ENCODE measurements around the gene ADAMTS15. TPM values are rescaled to one million over a fixed set of nuclear protein-coding genes. Genes with fewer than 3 reads are reported as not detected.
"Not testable (repeated sequence)": the region's sequence is repeated elsewhere in the genome, so short reads cannot be mapped to it uniquely, and the experiment has no call there.

The ADAMTS15 gene
- total RNA-seq, 1 experiment from 2014 or later, result not detected

- in situ Hi-C loops (cut with HindIII; ENCODE audit: low sequenced_read_pairs), result loop anchor here (25.0 kb wide), 1 partner anchor 432 kb away; no protein-coding TSS in a partner anchor
- DNase-seq (ENCODE audit: low spot score), result no peak
These were observed 18.5 kb upstream of the ADAMTS15 start for GRCh38 chr11:130429983-130430382.

GRCh38 chr11:130431331-130431773 lies 17.1 kb upstream of the ADAMTS15 start:
- peak; percentile 64 for DNase-seq (ENCODE audit: low spot score)
- in situ Hi-C loops (cut with HindIII; ENCODE audit: low sequenced_read_pairs), result loop anchor here (25.0 kb wide), 1 partner anchor 431 kb away; no protein-coding TSS in a partner anchor

- no peak for DNase-seq (ENCODE audit: low spot score)
- in situ Hi-C loops (cut with HindIII; ENCODE audit: low sequenced_read_pairs), result loop anchor here (25.0 kb wide), 1 partner anchor 430 kb away; no protein-coding TSS in a partner anchor
These were observed 16.6 kb upstream of the ADAMTS15 start for GRCh38 chr11:130431801-130432200.

GRCh38 chr11:130433357-130433756 lies 15.1 kb upstream of the ADAMTS15 start:
- DNase-seq (ENCODE audit: low spot score), result no peak
- in situ Hi-C loops (cut with HindIII; ENCODE audit: low sequenced_read_pairs), result loop anchor here (25.0 kb wide), 1 partner anchor 429 kb away; no protein-coding TSS in a partner anchor

- in situ Hi-C loops (cut with HindIII; ENCODE audit: low sequenced_read_pairs), result loop anchor here (25.0 kb wide), 1 partner anchor 428 kb away; no protein-coding TSS in a partner anchor
- peak; percentile 84 for DNase-seq (ENCODE audit: low spot score)
These were observed 13.8 kb upstream of the ADAMTS15 start for GRCh38 chr11:130434521-130435223.

GRCh38 chr11:130435671-130436070 lies 12.8 kb upstream of the ADAMTS15 start:
- no peak for DNase-seq (ENCODE audit: low spot score)
- in situ Hi-C loops (cut with HindIII; ENCODE audit: low sequenced_read_pairs), result loop anchor here (25.0 kb wide), 1 partner anchor 427 kb away; no protein-coding TSS in a partner anchor

GRCh38 chr11:130436171-130436570 lies 12.3 kb upstream of the ADAMTS15 start:
- in situ Hi-C loops (cut with HindIII; ENCODE audit: low sequenced_read_pairs), result loop anchor here (25.0 kb wide), 1 partner anchor 426 kb away; no protein-coding TSS in a partner anchor

GRCh38 chr11:130437848-130438247 lies 10.6 kb upstream of the ADAMTS15 start:
- DNase-seq (ENCODE audit: low spot score), result no peak
- in situ Hi-C loops (cut with HindIII; ENCODE audit: low sequenced_read_pairs), result loop anchor here (25.0 kb wide), 1 partner anchor 424 kb away; no protein-coding TSS in a partner anchor

More at GRCh38 chr11:130436171-130436570, 12.3 kb upstream of the ADAMTS15 start:
- DNase-seq (ENCODE audit: low spot score), result no peak

GRCh38 chr11:130438401-130439159 lies 9.9 kb upstream of the ADAMTS15 start:
- in situ Hi-C loops (cut with HindIII; ENCODE audit: low sequenced_read_pairs), result loop anchor here (25.0 kb wide), 1 partner anchor 424 kb away; no protein-coding TSS in a partner anchor
- not testable (repeated sequence) for DNase-seq (ENCODE audit: low spot score)

- no peak for DNase-seq (ENCODE audit: low spot score)
- in situ Hi-C loops (cut with HindIII; ENCODE audit: low sequenced_read_pairs), result loop anchor here (25.0 kb wide), 1 partner anchor 423 kb away; no protein-coding TSS in a partner anchor
These were observed 9.3 kb upstream of the ADAMTS15 start for GRCh38 chr11:130439160-130439519.

- in situ Hi-C loops (cut with HindIII; ENCODE audit: low sequenced_read_pairs), result loop anchor here (25.0 kb wide), 1 partner anchor 422 kb away; no protein-coding TSS in a partner anchor
- no peak for DNase-seq (ENCODE audit: low spot score)
These were observed 8.6 kb upstream of the ADAMTS15 start for GRCh38 chr11:130439876-130440275.

- DNase-seq (ENCODE audit: low spot score), result no peak
- in situ Hi-C loops (cut with HindIII; ENCODE audit: low sequenced_read_pairs), result loop anchor here (25.0 kb wide), 1 partner anchor 421 kb away; no protein-coding TSS in a partner anchor
These were observed 6.7 kb upstream of the ADAMTS15 start for GRCh38 chr11:130441719-130442118.

GRCh38 chr11:130442737-130443136 lies 5.7 kb upstream of the ADAMTS15 start:
- no peak for DNase-seq (ENCODE audit: low spot score)
- in situ Hi-C loops (cut with HindIII; ENCODE audit: low sequenced_read_pairs), result loop anchor here (25.0 kb wide), 1 partner anchor 420 kb away; no protein-coding TSS in a partner anchor

- DNase-seq (ENCODE audit: low spot score), result no peak
- in situ Hi-C loops (cut with HindIII; ENCODE audit: low sequenced_read_pairs), result loop anchor here (25.0 kb wide), 1 partner anchor 417 kb away; no protein-coding TSS in a partner anchor
These were observed 2.7 kb upstream of the ADAMTS15 start for GRCh38 chr11:130445788-130446187.

- in situ Hi-C loops (cut with HindIII; ENCODE audit: low sequenced_read_pairs), result loop anchor here (25.0 kb wide), 1 partner anchor 414 kb away; no protein-coding TSS in a partner anchor
- no peak for DNase-seq (ENCODE audit: low spot score)
These were observed 418 bp upstream of the ADAMTS15 start for GRCh38 chr11:130448039-130448415.

GRCh38 chr11:130449310-130449990 lies 1.0 kb downstream of the ADAMTS15 start:
- DNase-seq (ENCODE audit: low spot score), result no peak
- in situ Hi-C loops (cut with HindIII; ENCODE audit: low sequenced_read_pairs), result loop anchor here (25.0 kb wide), 1 partner anchor 413 kb away; no protein-coding TSS in a partner anchor

GRCh38 chr11:130449996-130450769 lies 1.7 kb downstream of the ADAMTS15 start:
- DNase-seq (ENCODE audit: low spot score), result no peak
- in situ Hi-C loops (cut with HindIII; ENCODE audit: low sequenced_read_pairs), result loop anchor here (25.0 kb wide), 1 partner anchor 412 kb away; no protein-coding TSS in a partner anchor

Measured in G401 (cell line).